SK-N-SH (cell line): ENCODE measurements around the gene TRIM7.

Source experiments
- CTCF ChIP-seq: fragments of 200-600 bp; sonication (generic); IDR thresholded peaks from 2 replicates; pipeline ENCODE4 v1.6.1; 2017; ENCODE audit warnings: antibody characterized with exemption, mild to moderate bottlenecking, moderate library complexity
- ELF1 ChIP-seq: IDR thresholded peaks from 2 replicates; pipeline ENCODE4 v1.4.0; 2012
- EP300 ChIP-seq, 2 experiments: IDR thresholded peaks; 2 replicates each; pipeline versions ENCODE4 v1.4.0 to v1.6.1; 2012; ENCODE audit warnings: borderline replicate concordance in 1 of 2, low read depth in 1 of 2, low read length in 1 of 2
- FOXM1 ChIP-seq: IDR thresholded peaks from 2 replicates; pipeline ENCODE4 v1.4.0; 2012; ENCODE audit warnings: low read depth, mild to moderate bottlenecking
- MXI1 ChIP-seq: IDR thresholded peaks from 2 replicates; pipeline ENCODE4 v1.6.1; 2012; ENCODE audit warnings: mild to moderate bottlenecking, low read depth, low read length, improper control_type of control experiment
- NFIC ChIP-seq: IDR thresholded peaks from 2 replicates; pipeline ENCODE4 v1.4.0; 2012; ENCODE audit warnings: borderline replicate concordance
- POLR2AphosphoS5 ChIP-seq: IDR thresholded peaks from 2 replicates; pipeline ENCODE4 v1.6.1; 2012; ENCODE audit warnings: low read depth, low read length
- REST ChIP-seq: IDR thresholded peaks from 2 replicates; pipeline ENCODE4 v1.6.1; 2012; ENCODE audit warnings: mild to moderate bottlenecking, low read depth, low read length, moderate library complexity
- SMC3 ChIP-seq: IDR thresholded peaks from 2 replicates; pipeline ENCODE4 v1.6.1; 2012; ENCODE audit warnings: low read depth, low read length, improper control_type of control experiment
- TAF1 ChIP-seq: IDR thresholded peaks from 2 replicates; pipeline ENCODE4 v1.6.1; 2012; ENCODE audit warnings: low read depth, mild to moderate bottlenecking, low read length, moderate library complexity, borderline replicate concordance
- TEAD4 ChIP-seq: IDR thresholded peaks from 2 replicates; pipeline ENCODE4 v1.4.0; 2012; ENCODE audit warnings: mild to moderate bottlenecking, borderline replicate concordance; ENCODE audit not compliant: insufficient read depth
- USF2 ChIP-seq: fragments of 150-350 bp; IDR thresholded peaks from 2 replicates; pipeline ENCODE4 v1.6.1; 2017; ENCODE audit warnings: antibody characterized with exemption, low read length, low read depth, borderline replicate concordance

- TF ChIP-seq EP300 (IDR thresholded peaks at IDR 0.05; ENCODE audit: borderline replicate concordance in 1 of 2, low read depth in 1 of 2, low read length in 1 of 2) = no peak
- no peak for TF ChIP-seq POLR2AphosphoS5
- no peak for TF ChIP-seq USF2
- TF ChIP-seq CTCF = no peak
- no peak for TF ChIP-seq FOXM1
- no peak for TF ChIP-seq REST
- TF ChIP-seq SMC3 = no peak
- TF ChIP-seq NFIC = no peak
- no peak for TF ChIP-seq ELF1
- no peak for TF ChIP-seq TAF1
- no peak for TF ChIP-seq TEAD4
- no peak for TF ChIP-seq MXI1
Observed at GRCh38 chr5:181233088-181233800, 28.2 kb upstream of the TRIM7 start.
